Fibroblast of the aortic adventitia (primary cell): ENCODE measurements around the gene SNX8. TPM values are rescaled to one million over a fixed set of nuclear protein-coding genes. Genes with fewer than 3 reads are reported as not detected.

Source experiments
- DNase-seq: peaks from one replicate; pipeline ENCODE4 v3.0.0-alpha.2; 2010; ENCODE audit warnings: low read depth
- H3K4me3 ChIP-seq: 2 replicates; pipeline ENCODE4 v1.5.1; 2011; ENCODE audit warnings: low read depth, mild to moderate bottlenecking, control low read depth, low read length, moderate library complexity
- total RNA-seq: library from RNA; depleted of rRNA; stranded (reverse); fragments of >200 nt; gene quantifications from 2 replicates; pipeline ENCODE4 v1.2.3, GENCODE V29; 2012; ENCODE audit warnings: low replicate concordance
- TF ChIP-seq, protein P1 (sequence below): IDR thresholded peaks from 2 replicates; pipeline ENCODE4 v1.5.1; 2011; ENCODE audit warnings: mild to moderate bottlenecking, low read length, control low read depth, inconsistent platforms; ENCODE audit not compliant: insufficient read depth

The SNX8 gene
- total RNA-seq, 1 donor: 19.4 TPM

DNA sequence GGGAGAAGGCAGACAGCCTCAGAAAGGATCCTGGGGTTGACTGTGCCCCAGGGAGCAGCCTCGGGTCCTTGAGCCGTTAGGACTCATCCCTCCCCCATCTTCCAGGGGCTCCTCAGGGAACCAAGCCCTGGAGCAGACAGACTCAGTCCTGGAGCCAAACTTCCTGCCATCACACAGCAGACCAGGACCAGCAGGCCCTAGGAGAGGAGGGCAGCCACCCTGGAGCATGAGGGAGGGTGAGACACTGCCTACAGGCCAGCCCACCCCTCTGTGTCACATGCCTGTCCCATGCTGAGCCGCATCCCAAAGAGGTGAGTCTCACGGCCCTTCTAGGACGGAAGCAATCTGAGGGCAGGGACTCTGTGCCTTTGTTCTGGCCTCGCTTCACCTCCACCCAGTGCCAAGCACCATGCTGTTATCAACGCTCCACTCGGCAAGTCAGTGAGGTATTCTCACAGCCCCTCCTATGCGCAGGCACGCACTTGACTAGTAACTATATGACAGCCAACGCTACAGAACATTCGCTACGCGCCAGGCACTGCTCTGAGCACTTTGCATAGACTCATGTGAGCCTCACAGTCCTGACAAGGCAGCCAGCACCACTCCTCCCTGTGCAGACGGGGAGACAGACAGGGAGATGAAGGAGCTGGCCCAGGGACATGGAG is 100.6 kb downstream of the SNX8 start:
- TF ChIP-seq, protein P1, sequence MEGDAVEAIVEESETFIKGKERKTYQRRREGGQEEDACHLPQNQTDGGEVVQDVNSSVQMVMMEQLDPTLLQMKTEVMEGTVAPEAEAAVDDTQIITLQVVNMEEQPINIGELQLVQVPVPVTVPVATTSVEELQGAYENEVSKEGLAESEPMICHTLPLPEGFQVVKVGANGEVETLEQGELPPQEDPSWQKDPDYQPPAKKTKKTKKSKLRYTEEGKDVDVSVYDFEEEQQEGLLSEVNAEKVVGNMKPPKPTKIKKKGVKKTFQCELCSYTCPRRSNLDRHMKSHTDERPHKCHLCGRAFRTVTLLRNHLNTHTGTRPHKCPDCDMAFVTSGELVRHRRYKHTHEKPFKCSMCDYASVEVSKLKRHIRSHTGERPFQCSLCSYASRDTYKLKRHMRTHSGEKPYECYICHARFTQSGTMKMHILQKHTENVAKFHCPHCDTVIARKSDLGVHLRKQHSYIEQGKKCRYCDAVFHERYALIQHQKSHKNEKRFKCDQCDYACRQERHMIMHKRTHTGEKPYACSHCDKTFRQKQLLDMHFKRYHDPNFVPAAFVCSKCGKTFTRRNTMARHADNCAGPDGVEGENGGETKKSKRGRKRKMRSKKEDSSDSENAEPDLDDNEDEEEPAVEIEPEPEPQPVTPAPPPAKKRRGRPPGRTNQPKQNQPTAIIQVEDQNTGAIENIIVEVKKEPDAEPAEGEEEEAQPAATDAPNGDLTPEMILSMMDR: no peak
- no peak for DNase-seq
- no peak overlapping the region for H3K4me3 ChIP-seq

DNA sequence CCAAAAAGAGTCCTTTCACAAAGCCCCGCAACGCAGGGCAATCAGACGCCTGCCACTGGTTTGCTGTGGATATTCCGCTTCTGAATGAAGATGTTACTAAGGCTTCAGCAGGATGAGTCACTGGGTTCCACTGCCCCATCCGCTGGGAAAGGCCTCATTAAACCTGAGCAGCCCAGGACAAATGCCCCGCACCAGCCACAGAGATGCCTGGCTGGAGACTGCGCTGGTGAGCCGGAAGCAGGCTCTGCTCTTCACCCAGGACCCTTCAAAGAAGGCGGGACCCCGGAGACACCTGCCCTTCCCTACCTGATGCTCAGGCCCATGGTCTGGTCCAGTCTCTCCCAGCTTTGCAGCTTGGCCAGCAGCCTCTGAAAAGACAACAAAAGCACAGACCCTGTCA is 101.3 kb downstream of the SNX8 start:
- H3K4me3 ChIP-seq: no peak overlapping the region
- TF ChIP-seq, protein P1: no peak
- DNase-seq: no peak

DNA sequence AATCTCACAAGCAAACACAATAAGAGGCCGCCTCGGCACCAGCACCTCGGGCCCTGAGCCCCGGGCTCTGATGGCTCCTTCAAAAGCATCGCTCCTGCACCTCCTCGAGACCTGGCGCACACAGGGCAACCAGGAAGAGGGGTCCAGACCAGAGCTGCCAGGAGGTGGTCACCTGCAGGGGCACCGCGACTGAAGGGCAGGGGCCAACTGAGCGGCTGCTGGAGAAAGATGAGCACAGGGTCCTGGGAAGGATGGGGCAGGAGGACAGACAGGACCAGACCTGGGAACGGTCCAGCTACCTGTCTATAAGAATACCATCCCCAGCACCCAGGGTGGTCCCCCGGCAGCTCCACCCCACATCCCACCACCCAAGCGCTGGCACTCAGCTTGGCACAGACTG is 102.3 kb downstream of the SNX8 start:
- TF ChIP-seq, protein P1: no peak
- no peak overlapping the region for H3K4me3 ChIP-seq
- DNase-seq: no peak

GRCh38 chr7:2211259-2211880 is 102.9 kb downstream of the SNX8 start:
- no peak overlapping the region for H3K4me3 ChIP-seq
- DNase-seq: no peak
- TF ChIP-seq, protein P1: no peak

GRCh38 chr7:2210551-2211258 is 103.5 kb downstream of the SNX8 start:
- DNase-seq: no peak
- TF ChIP-seq, protein P1: no peak
- no peak overlapping the region for H3K4me3 ChIP-seq

DNA sequence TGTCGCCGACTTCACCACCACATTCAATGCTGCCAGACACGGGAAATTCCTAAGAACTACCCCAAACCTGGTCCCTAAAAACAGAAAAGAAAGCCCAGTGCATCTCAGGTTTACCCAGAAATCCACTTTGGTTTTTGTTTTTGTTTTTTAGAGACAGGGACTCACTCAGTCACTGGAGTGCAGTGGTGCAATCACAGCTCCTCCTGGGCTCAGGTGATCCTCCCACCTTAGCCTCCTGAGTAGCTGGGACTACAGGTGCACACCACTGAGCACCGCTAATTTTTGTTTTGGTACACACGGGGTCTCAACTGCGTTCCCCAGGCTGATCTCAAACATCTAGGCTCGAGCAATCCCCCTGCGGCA is 104.3 kb downstream of the SNX8 start:
- no peak overlapping the region for H3K4me3 ChIP-seq
- DNase-seq: no peak
- TF ChIP-seq, protein P1: no peak
